H4 (cell line): Measurements from ENCODE around the gene COLEC12. TPM values are rescaled to one million over a fixed set of nuclear protein-coding genes. Genes with fewer than 3 reads are reported as not detected.

Experiments used
- DNase-seq: peaks from one replicate; pipeline ENCODE4 v3.0.0-alpha.2; 2015; ENCODE audit warnings: low spot score
- total RNA-seq: library from RNA; depleted of rRNA; stranded (reverse); fragments of >200 nt; shearing (Covaris generic); gene quantifications from 2 replicates; pipeline ENCODE4 v1.2.3, GENCODE V29; 2014; rRNA removed

COLEC12 gene
- 41.9 and 49.4 TPM in 2 replicates for total RNA-seq

DNA sequence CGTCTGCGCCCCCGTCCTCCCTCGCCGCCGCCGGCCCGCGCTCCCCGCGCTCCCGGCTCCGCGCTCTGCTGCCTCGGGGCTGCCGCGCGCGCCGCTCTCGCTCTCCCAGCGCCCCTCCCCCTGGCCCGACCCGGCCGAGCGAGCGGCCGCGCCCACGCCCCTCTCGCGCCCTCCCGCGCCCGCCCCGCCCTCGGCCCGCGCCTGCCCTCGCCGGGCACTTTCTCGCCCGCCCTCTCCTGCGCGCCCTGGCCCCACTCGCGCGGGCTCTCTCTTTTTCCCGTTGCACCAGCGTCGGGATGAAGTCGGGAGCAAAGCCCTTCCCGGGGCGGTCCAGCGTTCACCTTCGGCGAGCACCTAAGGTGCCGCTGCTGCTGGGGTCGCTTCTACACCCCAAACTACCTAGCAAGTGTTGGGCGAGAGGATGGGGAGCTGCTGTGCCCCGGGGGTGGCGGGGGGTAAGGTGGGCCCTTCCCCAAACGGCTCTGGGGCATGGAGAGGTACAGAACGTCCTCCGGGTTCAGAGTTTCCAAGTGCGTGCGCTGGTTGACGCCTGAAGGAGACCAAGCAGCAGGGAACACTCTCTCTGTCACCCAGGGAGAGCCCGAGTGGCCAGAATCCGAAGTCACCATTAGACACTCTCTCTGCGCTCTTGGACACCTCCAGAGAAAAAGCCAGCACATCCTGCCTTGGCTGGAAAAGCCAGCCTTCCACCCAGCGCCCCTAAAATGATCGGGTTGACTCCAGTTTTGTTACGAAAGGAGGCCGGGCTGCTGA, at the start of gene COLEC12:
COLEC12 (minus strand) TSS at position 70 of the 774 bp plus-strand sequence. CDS start 187 bp downstream, outside the sequence.
- DNase-seq, result no peak

DNA sequence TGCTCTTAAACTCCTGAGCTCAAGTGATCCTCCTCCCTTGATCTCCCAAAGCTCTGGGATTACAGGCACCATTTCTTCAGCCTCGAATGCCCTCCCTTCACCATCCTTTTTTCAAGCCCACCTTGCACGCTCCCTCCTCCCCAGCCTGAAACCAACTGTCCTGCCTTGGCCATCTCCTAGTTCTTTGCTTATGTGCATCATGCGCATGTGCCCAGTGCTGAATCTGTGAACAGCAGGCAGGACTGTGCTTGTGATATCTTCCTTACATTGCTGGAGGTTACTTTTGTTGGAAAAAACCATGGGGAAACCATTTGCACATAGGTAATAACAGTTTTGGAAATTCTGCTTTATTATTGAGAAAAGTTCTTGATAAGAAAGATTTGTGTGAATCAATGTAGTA, 49.5 kb upstream of the COLEC12 start:
- DNase-seq, result no peak

DNA sequence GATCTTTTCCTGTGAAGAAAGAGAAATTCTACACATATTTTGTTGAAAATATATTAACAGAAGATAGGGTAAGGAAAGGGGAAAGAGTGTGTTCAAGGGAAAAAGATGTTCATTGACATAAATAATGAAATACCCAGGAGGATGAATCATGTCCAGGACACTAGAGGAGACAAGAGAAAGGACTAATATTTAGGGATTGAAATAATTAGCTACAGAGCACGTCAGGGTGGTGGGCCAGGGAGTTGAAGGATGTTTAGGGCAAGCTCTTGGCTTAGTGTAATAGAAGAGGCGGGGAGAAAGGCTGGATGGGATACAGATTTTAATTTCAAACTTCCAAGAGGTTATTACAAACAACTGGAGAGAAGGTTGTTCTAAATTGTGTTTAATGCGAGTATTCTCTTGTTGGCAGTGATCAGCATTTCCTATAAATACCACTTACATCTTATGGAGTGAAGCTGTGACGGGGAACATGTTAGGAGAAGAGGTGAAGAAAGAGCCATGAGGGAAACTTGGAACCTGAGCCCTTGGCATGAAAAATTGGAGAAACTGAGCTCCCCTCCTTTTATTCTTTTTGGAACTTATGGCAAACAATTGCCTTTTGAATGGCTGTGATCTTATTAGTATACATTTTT, 43.1 kb upstream of the COLEC12 start:
- no peak for DNase-seq

DNA sequence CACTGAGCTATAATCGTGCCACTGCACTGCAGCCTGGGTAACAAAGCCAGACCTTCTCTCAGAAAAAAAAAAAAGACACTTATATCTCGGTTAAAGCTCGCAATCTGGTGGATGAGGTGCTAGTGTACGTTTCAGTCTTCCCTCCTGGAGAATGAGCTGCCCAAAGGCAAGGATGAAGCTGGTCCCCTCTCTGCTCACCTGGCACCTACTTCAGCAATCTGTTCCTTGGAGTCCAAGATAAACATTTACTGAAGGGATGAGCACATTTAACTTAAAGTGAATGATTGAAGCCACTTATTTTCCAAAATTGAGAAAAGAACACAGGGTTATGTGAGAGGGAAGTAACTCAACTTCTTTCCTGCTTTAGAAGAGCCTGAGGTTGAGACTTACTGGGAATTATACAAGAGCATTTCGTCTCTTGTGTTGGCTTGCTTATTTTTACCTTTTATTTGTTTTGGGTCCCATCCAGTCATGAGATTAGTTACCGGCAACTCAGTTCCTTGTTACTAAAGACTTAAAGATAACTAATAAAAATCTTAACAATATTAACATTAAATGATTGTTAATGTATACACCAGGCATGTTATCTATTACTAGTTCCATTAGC, 33.6 kb upstream of the COLEC12 start:
- no peak for DNase-seq

DNA sequence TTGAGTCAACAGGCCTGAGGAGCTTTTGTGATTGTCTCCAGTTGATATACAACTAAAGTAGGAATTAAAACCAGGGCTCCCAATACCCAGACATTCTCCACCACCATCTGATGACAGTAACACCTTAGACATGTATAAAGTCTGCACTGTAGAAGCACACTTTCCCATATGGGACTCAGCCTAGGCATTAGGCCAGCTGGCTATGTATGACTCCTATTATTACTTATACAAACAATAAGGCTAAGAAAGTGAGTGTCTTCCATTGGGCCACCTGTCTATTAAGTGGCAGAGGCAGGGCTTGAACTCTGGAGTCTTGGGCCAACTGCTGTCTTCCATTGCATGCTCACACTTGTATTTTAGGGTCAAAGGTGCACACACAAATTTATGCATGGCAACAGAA, 32.1 kb upstream of the COLEC12 start:
- no peak for DNase-seq

DNA sequence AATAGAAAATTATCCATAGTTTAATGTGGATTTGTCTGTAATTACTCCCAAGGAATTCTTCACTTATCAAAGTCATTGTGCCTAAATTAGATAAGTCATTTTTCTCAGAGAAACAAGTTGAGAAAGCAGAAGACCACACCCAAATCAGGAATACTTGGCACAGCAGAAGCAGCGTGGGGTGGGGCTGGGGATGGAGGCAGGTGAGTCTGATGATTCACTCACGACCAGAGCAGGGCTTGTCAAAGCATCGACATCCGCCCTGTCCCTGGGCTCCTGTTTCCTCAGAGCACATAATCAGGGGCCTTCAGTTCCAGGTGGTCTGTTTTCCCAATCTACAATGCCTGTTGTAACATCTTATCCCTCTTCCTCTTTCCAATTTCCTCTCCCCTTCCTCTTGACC, 31.5 kb upstream of the COLEC12 start:
- no peak for DNase-seq

DNA sequence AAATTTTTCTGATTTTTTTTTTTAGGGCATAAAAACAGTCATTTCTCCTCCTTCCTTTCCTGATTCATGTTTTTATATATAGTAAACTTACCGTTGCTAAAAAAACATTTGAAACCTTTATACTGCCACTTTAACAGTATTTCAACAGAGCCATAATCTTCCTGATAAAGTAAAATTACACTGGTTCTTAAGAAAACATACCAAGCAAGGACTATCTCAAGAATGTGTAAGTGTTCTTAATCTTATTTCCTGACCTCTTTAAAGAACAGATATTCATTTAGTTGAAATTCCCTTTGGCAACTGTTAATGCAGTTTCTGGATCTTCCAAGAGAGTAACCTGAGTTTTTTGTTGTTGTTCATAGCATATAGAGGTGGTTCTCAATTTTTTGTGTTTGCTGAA, 26.6 kb upstream of the COLEC12 start:
- DNase-seq, result no peak

DNA sequence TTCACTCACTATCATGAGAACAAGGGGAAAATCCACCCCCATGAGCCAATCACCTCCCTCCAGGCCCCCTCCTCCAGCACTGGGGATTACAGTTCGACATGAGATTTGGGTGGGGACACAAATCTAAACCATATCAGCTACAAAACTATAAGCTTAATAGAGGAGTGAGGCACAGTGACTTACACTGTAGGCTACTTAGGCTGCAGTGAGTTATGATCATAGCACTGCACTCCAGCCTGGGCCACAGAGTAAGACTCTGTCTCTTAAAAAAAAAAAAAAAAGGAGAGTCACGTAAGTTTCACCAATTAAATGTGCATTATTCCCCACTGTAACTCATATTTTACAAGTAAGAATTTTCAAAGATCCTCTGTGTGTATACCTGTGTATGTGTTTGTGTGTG, 26.2 kb upstream of the COLEC12 start:
- no peak for DNase-seq

DNA sequence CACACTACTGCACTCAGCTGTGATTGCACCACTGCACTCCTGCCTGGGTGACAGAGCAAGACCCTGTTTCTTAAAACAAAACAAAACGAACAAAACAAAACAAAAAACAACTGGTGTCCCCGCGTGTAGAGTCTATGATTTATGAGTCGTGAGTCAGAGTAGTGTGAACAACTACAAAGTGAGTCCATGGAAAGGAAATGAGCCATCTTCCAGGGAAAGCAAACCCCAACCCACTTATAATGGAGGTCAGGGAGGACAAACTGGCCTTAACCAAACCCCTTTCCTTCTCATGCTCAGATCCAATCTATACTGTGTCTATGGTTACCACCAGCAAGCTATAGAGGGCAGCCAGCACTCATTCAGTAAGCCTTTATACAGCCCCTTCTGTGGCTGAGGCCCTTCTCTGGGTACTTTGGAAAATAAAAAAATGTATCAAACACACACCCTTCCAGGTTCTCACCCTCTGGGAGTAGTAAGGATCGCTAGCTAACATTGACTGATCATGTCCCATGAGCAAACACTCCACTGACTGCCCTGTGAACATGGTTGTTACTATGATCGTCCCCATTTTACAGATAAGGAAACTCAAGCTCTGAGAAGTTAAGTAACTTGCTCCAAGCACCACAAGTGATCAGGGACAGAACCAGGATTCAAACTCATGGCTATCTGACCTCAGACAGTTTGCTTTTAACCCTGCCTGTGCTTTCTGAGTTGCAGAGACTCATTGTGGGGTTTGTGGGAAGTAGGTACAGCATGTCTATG, 24.7 kb upstream of the COLEC12 start:
- DNase-seq, result peak; percentile 48

DNA sequence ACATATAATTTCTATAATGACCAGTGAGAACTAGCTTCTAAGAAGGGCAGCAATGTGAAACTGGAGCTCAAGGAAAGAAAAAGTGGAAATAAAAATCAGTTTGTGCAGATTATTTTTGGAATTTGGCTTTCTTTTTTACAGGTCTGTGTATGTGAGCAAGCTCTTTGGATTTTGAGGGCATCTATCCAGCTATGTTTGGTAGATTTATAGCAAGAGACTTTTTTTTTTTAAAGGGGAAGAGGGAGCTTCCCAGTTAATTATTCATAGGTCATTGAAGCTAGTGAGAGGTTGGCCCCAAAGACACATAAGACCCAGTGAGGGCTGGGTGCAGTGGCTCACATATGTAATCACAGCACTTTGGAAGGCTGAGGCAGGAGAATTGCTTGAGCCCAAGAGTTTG, 24.0 kb upstream of the COLEC12 start:
- DNase-seq, result no peak

DNA sequence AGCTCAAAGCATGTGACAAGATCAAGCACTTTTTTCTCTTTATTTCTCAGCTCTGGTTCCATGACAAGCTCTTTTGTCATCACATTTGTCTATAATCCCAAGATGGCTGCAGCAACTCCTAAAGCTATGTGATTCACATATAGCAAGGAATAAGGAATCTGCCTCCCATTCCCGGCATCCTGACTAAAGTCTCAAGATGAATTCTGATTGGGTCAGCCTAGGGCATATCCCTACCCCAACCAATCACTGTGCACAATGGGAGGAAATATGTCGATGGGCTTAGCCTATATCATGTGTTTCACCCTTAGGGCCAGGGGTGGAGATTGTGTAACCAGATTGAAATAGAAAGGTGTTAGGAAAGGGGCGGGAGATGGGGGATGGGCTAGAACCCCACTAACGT, 23.1 kb upstream of the COLEC12 start:
- DNase-seq, result no peak

DNA sequence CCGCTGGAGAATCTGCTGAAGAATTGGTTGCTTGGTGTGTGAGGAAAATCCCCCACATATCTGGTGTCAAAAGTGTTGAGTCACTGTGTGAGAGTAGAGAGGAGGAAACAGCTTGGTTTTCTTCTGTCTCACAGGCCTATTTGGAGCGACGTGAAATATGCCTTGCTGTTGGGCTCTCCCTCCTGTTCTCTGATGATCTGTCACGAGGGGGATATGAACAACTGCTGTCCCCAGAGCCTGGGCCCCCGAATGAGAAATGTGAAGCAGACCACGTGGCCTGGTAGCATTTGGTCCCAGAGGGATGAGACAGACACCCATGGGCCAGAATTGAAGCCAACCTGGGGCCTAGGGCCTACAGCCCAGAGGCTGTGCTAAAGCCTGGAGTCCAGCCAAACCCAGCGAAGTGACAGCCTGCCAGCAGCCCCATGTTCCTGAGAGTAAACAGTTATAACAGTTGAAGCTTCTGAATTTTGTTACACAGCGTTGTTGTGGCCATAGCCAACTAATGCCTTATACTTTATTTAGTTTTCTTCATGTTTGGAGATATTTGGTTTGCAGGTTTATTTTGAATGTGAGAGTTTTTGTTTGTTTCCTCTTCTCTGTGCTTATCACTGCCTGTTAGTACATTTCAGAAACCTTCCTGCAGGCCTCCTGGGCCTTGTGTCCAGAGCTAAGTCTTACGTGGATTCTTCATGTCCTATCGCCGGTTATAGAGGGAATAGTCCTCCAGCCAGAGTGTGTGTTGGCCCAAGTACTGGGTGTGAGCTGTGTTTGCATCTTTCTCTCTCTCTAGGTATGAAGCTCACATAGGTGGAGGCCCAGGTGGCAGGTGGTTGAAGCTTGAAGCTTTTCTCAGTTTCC, 18.7 kb upstream of the COLEC12 start:
- DNase-seq, result peak; percentile 26

DNA sequence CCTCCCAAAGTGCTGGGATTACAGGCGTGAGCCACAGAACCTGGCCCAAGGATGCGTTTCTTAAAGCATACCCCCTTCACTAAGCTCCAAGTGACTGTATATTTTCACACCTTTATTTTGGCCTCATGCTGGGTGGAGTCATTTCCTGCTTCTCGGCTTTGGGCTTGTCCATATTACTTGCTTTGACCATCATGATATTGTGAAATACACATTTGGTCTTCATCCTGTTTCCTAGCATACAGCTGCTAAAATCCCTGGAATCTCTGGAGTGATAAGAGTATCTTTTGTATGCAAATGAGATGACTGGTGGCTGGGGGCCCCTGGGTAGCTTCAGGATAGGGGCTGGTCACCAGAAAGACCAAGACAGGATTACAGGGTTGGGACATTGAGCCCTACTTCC, 17.6 kb upstream of the COLEC12 start:
- DNase-seq, result no peak

DNA sequence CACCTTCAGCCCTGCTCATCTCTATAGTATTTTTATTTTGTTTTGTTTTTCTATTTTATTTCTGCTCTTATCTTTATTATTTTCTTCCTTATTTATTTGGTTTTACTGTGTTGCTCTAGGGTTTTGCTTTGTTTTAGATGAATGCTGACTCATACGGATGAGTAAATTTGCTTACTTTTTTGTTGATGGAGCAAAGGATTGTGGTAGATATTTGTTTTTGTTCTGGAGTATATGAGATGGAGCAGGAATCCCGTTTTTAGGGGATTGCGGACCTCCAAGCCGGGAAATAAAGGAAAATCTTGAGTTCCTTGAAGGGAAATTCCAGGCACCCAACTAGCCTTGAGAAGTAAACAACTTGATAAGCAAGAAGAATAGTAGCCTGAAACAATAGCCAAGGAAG, 15.3 kb upstream of the COLEC12 start:
- DNase-seq, result peak; percentile 60

DNA sequence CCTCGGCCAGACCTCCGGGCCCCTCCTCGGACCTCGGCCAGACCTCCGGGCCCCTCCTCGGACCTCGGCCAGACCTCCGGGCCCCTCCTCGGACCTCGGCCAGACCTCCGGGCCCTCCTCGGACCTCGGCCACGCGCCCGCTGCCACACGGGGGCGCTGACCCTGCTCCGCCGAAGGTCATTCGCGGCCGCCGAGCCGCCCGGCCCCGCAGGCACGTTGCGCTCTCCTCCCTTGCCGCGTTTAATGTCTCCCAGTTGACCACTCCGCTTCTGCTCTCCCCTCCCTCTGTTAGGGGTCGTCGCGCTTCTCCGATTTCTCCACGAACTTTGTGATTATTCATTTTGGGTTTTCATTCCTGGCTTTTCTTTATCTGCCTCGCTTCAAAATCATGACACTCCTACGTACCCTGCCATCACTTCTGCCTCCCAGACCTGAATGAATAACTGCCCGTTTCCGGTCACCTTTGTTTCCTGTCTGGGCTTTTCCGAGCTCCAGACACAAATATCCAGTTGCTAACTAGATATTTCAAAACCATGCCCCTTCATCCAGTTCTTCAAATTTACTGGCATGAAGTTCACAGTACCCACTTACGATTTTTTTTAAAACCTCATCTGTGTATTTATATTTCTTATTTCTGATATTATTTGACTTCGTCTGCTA, 14.8 kb upstream of the COLEC12 start:
- peak; percentile 28 for DNase-seq

DNA sequence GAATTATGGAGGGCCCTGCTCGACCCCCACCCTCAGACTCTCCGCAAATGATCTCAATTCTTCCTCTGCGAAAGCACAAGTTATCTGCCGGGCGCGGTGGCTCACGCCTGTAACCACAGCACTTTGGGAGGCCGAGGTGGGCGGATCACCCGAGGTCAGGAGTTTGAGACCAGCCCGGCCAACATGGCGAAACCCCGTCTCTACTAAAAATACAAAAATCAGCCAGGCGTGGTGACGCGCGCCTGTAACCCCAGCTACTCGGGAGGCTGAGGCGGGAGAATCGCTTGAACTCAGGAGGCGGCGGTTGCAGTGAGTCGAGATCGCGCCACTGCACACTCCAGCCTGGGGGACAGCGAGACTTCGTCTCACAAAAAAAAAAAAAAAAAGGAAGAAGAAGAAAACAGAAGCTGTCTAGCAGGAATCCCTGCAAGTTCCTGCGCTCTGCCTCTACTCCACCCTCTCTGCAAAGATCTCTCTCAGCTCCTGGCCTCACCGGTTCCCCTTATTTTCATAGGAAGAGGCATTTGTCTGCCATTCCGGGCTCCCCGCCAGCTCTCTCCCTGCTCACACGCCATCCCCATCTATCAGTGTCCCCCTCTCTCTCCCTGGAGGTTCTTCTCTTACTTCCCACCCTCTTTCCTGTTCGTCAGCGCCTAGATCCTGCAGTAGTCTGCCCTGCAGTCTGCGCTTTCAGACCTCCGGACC, 13.5 kb upstream of the COLEC12 start:
- DNase-seq, result no peak

DNA sequence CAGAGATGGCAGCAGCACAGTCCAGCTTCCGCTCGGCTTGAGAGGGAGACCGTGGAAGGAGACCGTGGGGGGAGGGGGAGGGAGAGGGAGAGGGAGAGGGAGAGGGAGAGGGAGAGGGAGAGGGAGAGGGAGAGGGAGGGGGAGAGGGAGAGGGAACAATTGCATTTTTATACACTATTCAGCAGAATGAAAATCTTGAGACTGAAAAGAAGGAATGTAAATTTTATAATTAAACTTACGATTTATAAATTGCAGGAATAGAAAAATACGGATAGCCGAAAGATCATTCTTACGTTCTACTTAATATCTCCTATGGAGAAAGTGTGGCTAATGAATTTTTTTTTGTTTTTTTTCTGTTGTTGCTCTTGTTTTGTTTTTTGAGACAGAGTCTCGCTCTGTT, 12.5 kb upstream of the COLEC12 start:
- no peak for DNase-seq

DNA sequence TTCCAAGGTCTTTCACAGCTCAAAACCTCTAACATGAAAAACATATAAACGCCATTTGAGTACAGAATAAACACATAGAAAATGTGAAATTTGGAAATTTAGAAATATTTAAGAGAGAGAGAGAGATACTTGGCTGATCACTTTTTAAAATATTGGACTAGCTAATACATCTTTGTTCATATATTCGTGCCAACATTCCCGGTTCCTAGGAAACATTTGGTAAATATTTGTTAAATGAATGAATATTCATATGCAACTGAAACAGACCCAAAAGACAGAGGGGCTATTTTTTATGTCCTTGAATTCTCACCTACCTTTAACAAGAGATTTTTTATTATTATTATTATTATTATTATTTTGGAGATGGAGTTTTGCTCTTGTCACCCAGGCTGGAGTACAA, 8.3 kb upstream of the COLEC12 start:
- no peak for DNase-seq

DNA sequence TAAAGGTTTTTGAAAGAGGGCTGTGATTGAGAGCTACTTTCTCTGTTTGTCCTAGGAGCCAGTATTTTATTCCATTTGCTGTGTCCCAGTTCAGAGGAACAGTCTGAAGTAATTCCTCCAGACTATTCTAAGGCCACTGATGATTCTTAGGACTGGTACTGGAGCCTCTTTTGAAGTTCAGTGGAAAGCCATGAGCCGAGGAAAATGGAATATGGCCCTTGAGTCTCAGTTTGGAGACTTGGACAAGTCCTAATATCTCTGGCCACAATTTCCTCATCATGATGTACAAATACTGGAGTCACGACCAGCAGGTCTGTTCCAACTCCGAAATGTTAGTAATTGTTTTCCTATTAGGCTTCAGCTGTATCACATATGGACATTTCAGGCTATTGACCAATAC, 7.1 kb upstream of the COLEC12 start:
- DNase-seq, result no peak

DNA sequence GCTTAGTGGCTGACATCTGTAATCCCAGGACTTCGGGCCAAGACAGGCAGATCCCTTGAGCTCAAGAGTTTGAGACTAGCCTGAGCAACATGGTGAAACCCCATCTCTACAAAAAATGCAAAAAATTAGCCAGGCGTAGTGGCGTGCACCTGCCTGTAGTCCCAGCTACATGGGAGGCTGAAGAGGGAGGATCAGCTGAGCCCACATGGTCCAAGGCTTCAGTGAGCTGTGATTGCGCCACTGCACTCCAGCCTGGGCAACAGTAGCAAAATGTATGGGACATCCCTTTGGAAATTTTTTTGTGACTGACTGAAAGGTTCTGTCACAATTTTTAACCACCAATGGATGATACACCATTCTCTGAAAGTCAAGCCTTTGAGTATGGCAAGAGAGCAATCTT, 6.3 kb upstream of the COLEC12 start:
- no peak for DNase-seq
